Vein endothelial cell (primary cell): ENCODE results near the gene DBI. TPM values are rescaled to one million over a fixed set of nuclear protein-coding genes. Genes with fewer than 3 reads are reported as not detected.

ENCODE experiments used
- total RNA-seq: library from RNA; depleted of rRNA; stranded (reverse); fragments of >200 nt; gene quantifications from 2 replicates; pipeline ENCODE4 v1.2.3, GENCODE V29; 2012

The DBI gene
- 74.1 and 77.3 TPM in 2 replicates for total RNA-seq

DNA sequence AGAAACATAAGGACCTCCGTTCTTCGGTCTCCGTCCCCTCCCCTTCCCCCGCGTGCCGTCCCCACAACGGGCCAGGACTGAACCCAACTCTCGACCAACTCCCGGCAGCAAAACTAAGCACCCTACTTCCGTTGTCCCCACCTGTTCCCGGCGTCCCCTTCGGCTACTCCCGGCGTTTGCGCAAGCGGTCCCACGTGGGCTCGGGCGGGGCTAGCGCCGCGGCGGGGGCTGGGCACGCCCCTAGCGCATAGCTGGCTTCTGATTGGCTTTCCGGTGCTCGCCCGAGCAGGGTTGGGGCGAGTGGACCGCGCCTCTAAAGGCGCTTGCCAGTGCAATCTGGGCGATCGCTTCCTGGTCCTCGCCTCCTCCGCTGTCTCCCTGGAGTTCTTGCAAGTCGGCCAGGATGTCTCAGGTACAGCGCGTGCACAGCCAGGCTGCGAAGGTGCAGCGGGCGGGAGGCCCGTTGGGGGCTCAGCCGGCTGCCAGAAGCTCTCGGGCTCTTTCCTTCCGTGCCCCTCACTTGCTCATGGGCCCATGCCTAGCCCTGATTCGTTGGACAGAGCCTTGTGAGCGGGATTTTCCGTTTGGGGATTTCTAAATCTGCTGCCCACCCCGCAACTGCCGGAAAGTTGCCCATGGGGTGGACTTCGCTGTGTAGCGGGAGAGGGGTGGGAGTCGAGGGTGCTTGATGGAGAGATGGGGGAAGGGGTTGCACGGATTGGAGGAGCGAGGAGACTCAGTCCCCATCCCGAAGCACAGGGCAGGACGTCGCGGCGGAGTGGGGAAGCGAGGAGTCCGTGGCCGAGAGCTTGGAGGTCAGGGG, at the start of gene DBI, which contains the start of gene C2orf76:
DBI (plus strand) TSS at position 329 of the 823 bp plus-strand sequence; CDS start at position 404, 75 bp downstream.
C2orf76 (minus strand) TSS at position 186 of the 823 bp plus-strand sequence. CDS start 26,875 bp downstream, outside the sequence.

Other genes starting within 250 kb of the DBI start
- gene C1QL2, start 208.2 kb upstream of the DBI start, total RNA-seq = not detected in 2 replicates
- 13.4 and 20.6 TPM in 2 replicates for gene STEAP3, start 143.1 kb upstream of the DBI start, total RNA-seq
- 5.6 and 8.2 TPM in 2 replicates for gene C2orf76, start 143 bp upstream of the DBI start, total RNA-seq
- 0.19 and 0.33 TPM in 2 replicates for gene TMEM37, start 64.9 kb downstream of the DBI start, total RNA-seq
- gene SCTR, start 157.5 kb downstream of the DBI start, total RNA-seq = not detected in 2 replicates
- gene CFAP221, start 177.5 kb downstream of the DBI start, total RNA-seq = not detected in 2 replicates